Astrocyte (in vitro differentiated cells and primary cell): ENCODE results near the gene VPS37B. TPM values are rescaled to one million over a fixed set of nuclear protein-coding genes. Genes with fewer than 3 reads are reported as not detected.

Experiments
- DNase-seq: peaks from one replicate; pipeline ENCODE4 v3.0.0-alpha.2; 2010; ENCODE audit warnings: low read depth
- FAIRE-seq: peaks from 2 replicates; lab custom pipeline; 2011; peaks lifted over from hg19 to GRCh38; lab: Jason Lieb, UNC
- H2AFZ ChIP-seq: 2 replicates; pipeline ENCODE4 v1.6.0; 2012; ENCODE audit warnings: low read depth, low read length, inconsistent platforms
- H3K27ac ChIP-seq: 2 replicates; pipeline ENCODE4 v1.5.1; 2011; ENCODE audit warnings: low read depth, low read length, inconsistent platforms
- H3K27me3 ChIP-seq: 2 replicates; pipeline ENCODE4 v1.6.0; 2011; ENCODE audit warnings: low read length, inconsistent platforms; ENCODE audit not compliant: insufficient read depth
- H3K36me3 ChIP-seq: 2 replicates; pipeline ENCODE4 v1.5.1; 2011; ENCODE audit warnings: low read length, inconsistent platforms; ENCODE audit not compliant: insufficient read depth
- H3K4me1 ChIP-seq: 2 replicates; pipeline ENCODE4 v1.5.1; 2011; ENCODE audit warnings: low read length, inconsistent platforms; ENCODE audit not compliant: insufficient read depth
- H3K4me2 ChIP-seq: 2 replicates; pipeline ENCODE4 v1.6.0; 2012; ENCODE audit warnings: low read length, inconsistent platforms
- H3K4me3 ChIP-seq: 2 replicates; pipeline ENCODE4 v1.5.1; 2011; ENCODE audit warnings: low read depth, mild to moderate bottlenecking, low read length, inconsistent platforms; ENCODE audit not compliant: insufficient read depth
- H3K79me2 ChIP-seq: 2 replicates; pipeline ENCODE4 v1.6.0; 2012; ENCODE audit warnings: mild to moderate bottlenecking, low read length, inconsistent platforms; ENCODE audit not compliant: insufficient read depth
- H3K9ac ChIP-seq: 2 replicates; pipeline ENCODE4 v1.6.0; 2012; ENCODE audit warnings: mild to moderate bottlenecking, low read length, inconsistent platforms
- H3K9me3 ChIP-seq: 2 replicates; pipeline ENCODE4 v1.5.1; 2012; ENCODE audit warnings: low read depth, mild to moderate bottlenecking, low read length, inconsistent platforms; ENCODE audit not compliant: insufficient read depth
- H4K20me1 ChIP-seq: 2 replicates; pipeline ENCODE4 v1.6.0; 2012; ENCODE audit warnings: low read length, inconsistent platforms; ENCODE audit not compliant: insufficient read depth
- H3K27ac Mint-ChIP-seq: one replicate; pipeline ENCODE4 v1.8.0; 2021; ENCODE audit warnings: mild to moderate bottlenecking, mixed read lengths; ENCODE audit not compliant: unreplicated experiment
- H3K27me3 Mint-ChIP-seq: one replicate; pipeline ENCODE4 v1.8.0; 2021; ENCODE audit warnings: low read depth, mixed read lengths; ENCODE audit not compliant: unreplicated experiment
- H3K36me3 Mint-ChIP-seq: one replicate; pipeline ENCODE4 v1.8.0; 2021; ENCODE audit warnings: low read depth, mixed read lengths; ENCODE audit not compliant: unreplicated experiment
- H3K4me1 Mint-ChIP-seq: one replicate; pipeline ENCODE4 v1.8.0; 2021; ENCODE audit warnings: low read depth, mixed read lengths; ENCODE audit not compliant: unreplicated experiment
- H3K4me3 Mint-ChIP-seq: one replicate; pipeline ENCODE4 v1.8.0; 2021; ENCODE audit warnings: mild to moderate bottlenecking, moderate library complexity, mixed read lengths; ENCODE audit not compliant: unreplicated experiment
- H3K9me3 Mint-ChIP-seq: one replicate; pipeline ENCODE4 v1.8.0; 2021; ENCODE audit warnings: mild to moderate bottlenecking, mixed read lengths; ENCODE audit not compliant: unreplicated experiment
- CTCF ChIP-seq: IDR thresholded peaks from 2 replicates; pipeline ENCODE4 v1.5.1; 2011; ENCODE audit warnings: low read depth, mild to moderate bottlenecking, inconsistent platforms, low read length, moderate library complexity; ENCODE audit not compliant: insufficient read depth
- EZH2 ChIP-seq: IDR thresholded peaks from 2 replicates; pipeline ENCODE4 v1.6.1; 2012; ENCODE audit warnings: mild to moderate bottlenecking, low read length, inconsistent platforms; ENCODE audit not compliant: insufficient read depth
- total RNA-seq: library from RNA; stranded (reverse); gene quantifications from 2 replicates; pipeline ENCODE4 v1.2.1, GENCODE V29; 2021

The VPS37B gene
- total RNA-seq, 1 donor from 2014 or later = 31.4 TPM

GRCh38 chr12:122903693-122904034 is 7.7 kb upstream of the VPS37B start:
- Histone ChIP-seq H3K4me3 (no peak overlapping the region), H3K4me1 (peaks cover 3% of the 10 kb centered on the region), H3K27me3 (peaks cover 2% of the 10 kb centered on the region), H3K9me3 (no peaks in the 10 kb centered on the region), H3K36me3 (no peaks in the 10 kb centered on the region), H3K79me2 (no peaks in the 10 kb centered on the region), H3K4me2 (no peak overlapping the region), H3K27ac (no peak overlapping the region), H3K9ac (no peak overlapping the region), H4K20me1 (no peaks in the 10 kb centered on the region), H2AFZ (no peak overlapping the region)
- no peak overlapping the region for H3K27ac Mint-ChIP-seq
- H3K9me3 Mint-ChIP-seq = no peaks in the 10 kb centered on the region
- DNase-seq (no peak), FAIRE-seq (no peak)
- TF ChIP-seq CTCF (no peak), EZH2 (no peak)
- H3K36me3 Mint-ChIP-seq = no peaks in the 10 kb centered on the region
- H3K4me3 Mint-ChIP-seq = no peak overlapping the region
- H3K4me1 Mint-ChIP-seq = peaks cover 3% of the 10 kb centered on the region
- H3K27me3 Mint-ChIP-seq = peaks cover 4% of the 10 kb centered on the region

GRCh38 chr12:122902854-122903692 is 7.1 kb upstream of the VPS37B start:
- Histone ChIP-seq H3K27me3 (peaks cover 2% of the 10 kb centered on the region), H2AFZ (no peak overlapping the region), H3K27ac (no peak overlapping the region), H3K36me3 (no peaks in the 10 kb centered on the region), H3K79me2 (no peaks in the 10 kb centered on the region), H3K9me3 (no peaks in the 10 kb centered on the region), H3K4me3 (no peak overlapping the region), H3K9ac (no peak overlapping the region), H3K4me2 (no peak overlapping the region), H3K4me1 (peaks cover 9% of the 10 kb centered on the region), H4K20me1 (no peaks in the 10 kb centered on the region)
- no peak for TF ChIP-seq CTCF
- TF ChIP-seq EZH2 = no peak
- Mint-ChIP-seq H3K9me3 (no peaks in the 10 kb centered on the region), H3K27me3 (peaks cover 4% of the 10 kb centered on the region), H3K4me3 (no peak overlapping the region), H3K4me1 (peaks cover 9% of the 10 kb centered on the region), H3K36me3 (no peaks in the 10 kb centered on the region), H3K27ac (no peak overlapping the region)
- FAIRE-seq (no peak), DNase-seq (no peak)

- FAIRE-seq = no peak
- Histone ChIP-seq H3K9me3 (no peaks in the 10 kb centered on the region), H3K27me3 (peaks cover 2% of the 10 kb centered on the region), H3K79me2 (peaks cover 10% of the 10 kb centered on the region), H3K27ac (no peak overlapping the region), H3K4me1 (peaks cover 14% of the 10 kb centered on the region), H2AFZ (no peak overlapping the region), H3K36me3 (no peaks in the 10 kb centered on the region), H3K4me3 (no peak overlapping the region), H3K9ac (no peak overlapping the region), H3K4me2 (no peak overlapping the region), H4K20me1 (peaks cover 4% of the 10 kb centered on the region)
- Mint-ChIP-seq H3K9me3 (peaks cover 4% of the 10 kb centered on the region), H3K4me1 (peaks cover 10% of the 10 kb centered on the region), H3K27ac (no peak overlapping the region), H3K4me3 (no peak overlapping the region), H3K27me3 (peaks cover 4% of the 10 kb centered on the region), H3K36me3 (no peaks in the 10 kb centered on the region)
- TF ChIP-seq CTCF (no peak), EZH2 (no peak)
- DNase-seq = no peak
These were observed 4.0 kb upstream of the VPS37B start for GRCh38 chr12:122899887-122900286.
